ENCODE results near the gene ARHGAP12.

ARHGAP12 gene

DNA sequence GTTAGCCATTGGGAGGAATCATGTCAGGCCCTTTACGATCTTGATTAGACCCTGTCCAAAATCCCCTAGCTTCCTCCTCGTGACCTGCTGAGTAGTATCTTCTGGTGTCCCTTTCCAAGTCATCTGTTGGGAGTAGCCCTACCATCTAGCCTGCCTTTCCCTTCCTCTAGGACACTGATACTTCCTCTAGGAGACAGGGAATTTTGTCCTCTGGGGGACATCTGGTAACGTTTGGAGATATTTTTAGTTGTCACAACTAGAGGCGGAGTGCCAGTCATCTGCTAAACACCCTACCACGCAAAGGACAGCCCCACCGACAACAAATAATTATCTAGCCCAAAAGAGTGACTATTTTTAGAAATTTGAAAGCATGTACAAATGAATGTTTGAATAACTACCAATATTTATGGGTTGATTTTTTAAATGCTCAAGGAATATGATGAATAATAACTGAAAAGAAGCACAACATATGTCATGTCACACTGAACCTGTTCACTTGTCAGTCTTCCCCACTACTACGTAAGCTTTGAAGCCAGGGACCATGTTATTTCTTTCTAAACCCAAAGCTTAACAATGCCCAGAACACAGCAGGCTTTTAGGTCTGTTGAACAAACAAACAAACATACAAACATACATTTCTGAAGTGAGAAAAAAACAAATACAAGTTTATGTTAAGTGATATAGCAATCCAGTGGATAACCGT is 105.9 kb downstream of the ARHGAP12 start:
- DNase-seq (ENCODE audit: low spot score) (no peak), FAIRE-seq (no peak)

GRCh38 chr10:31822150-31822549 is 106.5 kb downstream of the ARHGAP12 start:
- no peak for DNase-seq (ENCODE audit: low spot score)
- peak; percentile 44 for FAIRE-seq

DNA sequence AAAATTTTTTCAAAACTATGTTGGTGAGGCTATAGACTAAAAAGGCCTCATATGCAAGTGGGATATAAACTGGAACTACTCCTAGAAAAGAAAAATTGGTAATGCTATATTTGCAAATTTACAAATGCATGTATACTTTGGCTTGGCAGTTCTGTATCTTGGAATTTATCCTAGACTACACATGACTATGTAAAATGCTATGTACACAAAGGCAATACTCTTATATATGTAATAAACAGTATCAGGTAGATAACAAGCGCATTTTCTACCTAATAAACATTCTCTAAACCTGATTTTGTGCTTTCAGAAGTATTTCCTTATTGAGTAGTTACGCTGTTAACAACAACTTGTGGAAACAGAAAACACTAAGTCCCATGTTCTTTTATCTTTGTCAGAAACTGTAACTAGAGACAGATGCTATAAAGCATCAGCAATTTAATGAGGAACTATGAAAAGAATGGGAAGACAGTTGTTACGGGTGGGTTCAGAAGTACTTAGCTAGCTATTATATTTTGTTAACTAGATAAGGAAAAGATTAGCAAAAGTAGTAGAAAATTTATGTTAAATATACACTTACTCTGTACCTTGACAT is 107.8 kb downstream of the ARHGAP12 start:
- DNase-seq (ENCODE audit: low spot score) (no peak), FAIRE-seq (no peak)

DNA sequence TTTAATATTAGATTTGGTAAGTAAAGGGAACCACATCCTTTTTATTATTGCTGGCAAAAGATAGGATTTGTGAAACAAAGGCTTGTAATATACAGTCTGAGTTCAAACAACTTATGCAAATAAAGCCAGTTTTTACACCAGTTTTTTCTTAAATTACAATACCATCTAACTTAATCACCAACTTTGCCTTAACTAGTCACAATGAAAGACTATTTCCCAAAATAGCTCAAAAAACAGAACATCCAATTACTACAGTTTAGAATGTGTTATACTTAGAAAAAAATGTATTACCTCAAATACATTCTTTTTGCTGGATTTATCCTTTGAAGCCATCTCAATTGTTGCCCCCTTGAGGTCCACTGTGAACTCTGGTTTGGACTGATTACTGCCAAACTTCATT is 108.5 kb downstream of the ARHGAP12 start:
- FAIRE-seq = no peak

DNA sequence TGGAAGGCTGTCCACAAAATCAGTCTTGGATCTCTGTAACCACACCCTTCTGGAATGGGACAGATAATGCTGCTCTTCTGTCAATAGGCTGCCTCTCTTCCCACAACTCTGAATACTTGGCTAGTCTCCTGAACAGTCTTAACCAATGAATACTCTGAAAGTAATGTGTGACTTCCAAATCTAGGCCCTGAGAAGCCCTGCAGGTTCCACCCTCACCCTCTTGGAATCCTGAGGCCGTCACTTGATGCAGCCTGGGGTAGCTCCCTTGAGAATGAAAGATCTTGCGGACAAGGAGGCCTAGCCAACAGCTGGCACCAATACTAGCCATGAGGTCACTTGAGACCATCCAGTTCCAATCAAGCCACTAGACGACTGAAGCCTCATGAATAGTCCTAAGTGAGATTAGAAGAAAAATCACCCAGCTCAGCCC is 109.2 kb downstream of the ARHGAP12 start:
- no peak for DNase-seq (ENCODE audit: low spot score)
- FAIRE-seq = no peak

More for the DNA sequence above, 108.5 kb downstream of the ARHGAP12 start:
- no peak for DNase-seq (ENCODE audit: low spot score)

GRCh38 chr10:31816318-31816717 is 112.3 kb downstream of the ARHGAP12 start:
- FAIRE-seq (no peak), DNase-seq (ENCODE audit: low spot score) (no peak)

DNA sequence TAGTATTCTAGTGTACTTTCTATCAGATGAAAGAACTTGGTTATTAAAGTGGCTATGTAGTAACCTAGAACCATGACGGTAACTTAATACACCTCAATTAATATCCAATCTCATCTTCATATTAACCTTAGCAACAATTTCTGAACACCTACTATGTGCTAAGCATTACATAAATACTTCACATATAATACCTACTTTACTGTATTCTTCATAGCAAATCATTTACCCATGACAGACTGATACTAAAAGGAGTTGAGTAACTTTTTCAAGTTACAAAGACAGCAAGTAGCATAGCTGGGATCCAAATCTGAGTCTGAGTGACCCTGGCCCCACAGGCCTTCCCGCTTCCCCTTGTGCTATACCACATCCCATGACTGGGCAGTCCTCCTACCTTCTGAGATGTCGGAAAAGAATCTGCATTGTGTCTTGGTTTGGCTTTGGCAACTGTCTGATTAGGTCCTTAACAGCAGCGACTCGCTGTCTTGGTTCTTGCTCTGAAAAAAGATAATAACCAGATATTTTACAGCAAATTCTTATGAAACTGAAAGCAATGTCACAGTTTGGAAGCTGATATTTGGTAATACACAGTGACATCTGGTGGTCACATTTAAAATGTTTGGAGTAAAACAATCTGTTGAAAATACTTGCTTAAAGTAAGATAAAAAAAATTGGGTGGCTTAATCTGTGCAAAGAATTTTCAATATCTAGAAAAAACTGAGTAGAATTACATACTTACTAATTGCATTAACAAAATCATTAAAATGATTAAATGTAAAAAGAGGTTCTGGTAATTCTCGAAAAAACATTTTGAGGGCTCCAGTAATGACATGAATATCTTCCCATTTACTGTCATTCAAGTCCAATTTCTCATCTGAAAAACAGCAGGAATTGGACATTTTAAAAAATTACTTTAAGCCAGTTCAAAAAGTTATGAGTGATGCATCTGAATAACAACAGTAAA is 120.1 kb downstream of the ARHGAP12 start:
- FAIRE-seq (no peak), DNase-seq (ENCODE audit: low spot score) (peak; percentile 12)

- no peak for FAIRE-seq
- DNase-seq (ENCODE audit: low spot score) = no peak
These were observed 124.2 kb downstream of the ARHGAP12 start for GRCh38 chr10:31804352-31804810.

GRCh38 chr10:31803606-31804351 is 124.9 kb downstream of the ARHGAP12 start:
- DNase-seq (ENCODE audit: low spot score) (no peak), FAIRE-seq (no peak)

GRCh38 chr10:31799181-31799580 is 129.4 kb downstream of the ARHGAP12 start:
- FAIRE-seq (no peak), DNase-seq (ENCODE audit: low spot score) (no peak)

- DNase-seq (ENCODE audit: low spot score) = no peak
These were observed 135.9 kb downstream of the ARHGAP12 start for GRCh38 chr10:31792745-31793144.

GRCh38 chr10:31789555-31789954 is 139.1 kb downstream of the ARHGAP12 start:
- DNase-seq (ENCODE audit: low spot score) = no peak
- no peak for FAIRE-seq

More at GRCh38 chr10:31792745-31793144, 135.9 kb downstream of the ARHGAP12 start:
- FAIRE-seq = no peak

GRCh38 chr10:31782701-31783100 is 145.9 kb downstream of the ARHGAP12 start:
- DNase-seq (ENCODE audit: low spot score) (no peak), FAIRE-seq (peak; percentile 87)

DNA sequence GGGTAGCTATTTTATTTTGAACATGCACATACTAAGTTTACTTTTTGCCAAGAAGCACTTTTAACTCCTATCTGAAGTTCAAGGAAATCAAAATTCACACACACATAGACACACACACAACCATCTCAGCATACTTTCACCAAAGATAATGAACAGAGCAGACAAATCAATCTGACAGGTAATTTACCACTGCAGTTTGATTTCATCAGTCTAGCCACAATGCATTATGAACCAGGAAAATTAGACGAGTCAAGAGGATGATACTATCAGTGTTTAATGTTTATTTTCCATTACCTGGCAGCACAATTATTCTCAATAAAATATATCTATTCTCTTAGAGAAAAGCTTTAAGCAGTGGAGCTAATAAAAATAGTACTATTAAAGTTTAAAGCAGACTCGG is 147.9 kb downstream of the ARHGAP12 start:
- FAIRE-seq = no peak

GRCh38 chr10:31778627-31779026 is 150.0 kb downstream of the ARHGAP12 start:
- DNase-seq (ENCODE audit: low spot score) (no peak), FAIRE-seq (no peak)

More for the DNA sequence above, 147.9 kb downstream of the ARHGAP12 start:
- no peak for DNase-seq (ENCODE audit: low spot score)

DNA sequence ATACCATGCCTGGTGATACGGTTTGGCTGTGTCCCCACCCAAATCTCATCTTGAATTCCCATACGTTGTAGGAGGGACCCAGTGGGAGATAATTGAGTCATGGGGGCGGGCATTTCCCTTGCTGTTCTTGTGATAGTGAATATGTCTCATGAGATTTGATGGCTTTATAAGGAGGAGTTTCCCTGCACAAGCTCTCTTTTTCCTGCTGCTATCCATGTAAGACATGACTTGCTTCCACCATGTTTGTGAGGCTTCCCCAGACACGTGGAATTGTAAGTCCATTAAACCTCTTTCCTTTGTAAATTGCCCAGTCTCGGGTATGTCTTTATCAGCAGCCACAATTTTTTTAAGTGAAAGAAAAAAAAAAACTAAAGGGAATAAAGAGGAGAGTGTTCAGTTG is 152.5 kb downstream of the ARHGAP12 start:
- DNase-seq (ENCODE audit: low spot score) (no peak), FAIRE-seq (no peak)

DNA sequence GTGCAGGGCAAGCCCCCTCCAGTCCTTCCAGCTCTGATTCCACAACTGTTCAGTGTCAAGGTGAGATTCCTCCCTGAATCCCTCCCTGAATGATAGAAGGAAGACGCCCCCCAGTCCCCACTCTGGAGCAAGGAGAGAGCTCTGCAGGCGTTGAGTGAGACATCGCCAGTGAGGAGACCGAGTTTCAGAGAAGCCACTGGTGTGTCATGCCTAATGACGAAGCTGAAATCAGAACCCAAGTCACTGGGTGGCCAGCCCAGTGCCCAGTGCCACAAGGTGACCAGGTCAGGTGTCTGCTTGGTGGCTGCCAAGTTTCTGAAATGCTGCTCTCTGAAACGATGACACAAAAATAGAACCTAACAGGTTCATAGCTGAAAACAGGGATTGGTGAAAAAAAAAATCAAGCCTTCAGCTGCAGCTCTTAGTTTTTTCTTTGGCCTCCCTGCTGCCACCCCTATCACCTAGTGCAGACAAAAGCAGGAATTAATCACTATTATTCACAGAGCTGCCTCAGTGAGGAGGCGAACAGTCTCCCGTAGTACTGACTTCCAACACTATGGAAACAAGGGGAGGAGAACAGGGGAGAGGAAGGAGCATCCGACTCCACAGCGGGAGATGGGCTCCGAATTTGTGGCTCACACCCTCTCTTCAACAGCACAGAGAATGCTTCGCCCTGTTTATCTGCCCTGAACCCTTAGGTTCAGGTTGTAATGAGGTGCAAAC is 153.5 kb downstream of the ARHGAP12 start:
- no peak for FAIRE-seq

GRCh38 chr10:31774299-31774900 is 154.2 kb downstream of the ARHGAP12 start:
- FAIRE-seq = no peak
- no peak for DNase-seq (ENCODE audit: low spot score)

More for the DNA sequence above, 153.5 kb downstream of the ARHGAP12 start:
- no peak for DNase-seq (ENCODE audit: low spot score)

DNA sequence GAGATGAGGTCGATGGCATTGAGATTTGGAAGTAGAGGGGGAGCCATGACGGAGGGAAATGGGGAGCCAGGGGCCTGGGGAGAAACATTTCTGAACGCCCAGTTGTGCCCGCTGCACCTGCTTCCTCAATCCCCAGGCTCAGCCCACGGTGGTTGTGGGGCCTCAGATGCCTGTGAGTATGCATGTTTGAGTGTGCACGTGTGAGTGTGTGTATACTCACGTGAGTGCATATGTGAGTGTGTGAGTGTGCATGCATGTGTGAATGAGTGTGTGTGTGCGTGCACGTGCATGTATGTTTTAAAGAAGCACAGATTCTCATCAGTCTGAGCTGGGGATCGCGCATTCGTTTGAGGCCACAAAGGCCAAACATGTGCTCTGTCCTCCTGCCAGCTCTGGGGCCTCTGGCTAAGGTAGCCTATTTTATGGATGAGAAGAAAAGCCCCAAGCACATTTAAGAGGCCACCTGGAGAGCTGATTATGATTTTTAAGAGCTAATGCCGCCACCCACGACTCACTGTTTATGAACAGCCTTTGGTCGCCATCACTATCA is 154.8 kb downstream of the ARHGAP12 start:
- DNase-seq (ENCODE audit: low spot score) (no peak), FAIRE-seq (peak; percentile 97)
